Measurements from ENCODE around the gene NR3C1. TPM values are rescaled to one million over a fixed set of nuclear protein-coding genes. Genes with fewer than 3 reads are reported as not detected.
"Not testable (repeated sequence)": the region's sequence is repeated elsewhere in the genome, so short reads cannot be mapped to it uniquely, and the experiment has no call there.

Gene NR3C1
- total RNA-seq, 1 experiment from 2014 or later: 17.5 TPM

GRCh38 chr5:143328589-143329220, 74.8 kb downstream of the NR3C1 start:
- no peak for DNase-seq
- ChIA-PET POLR2A (no interaction called here), CTCF (no interaction called here)
- Histone ChIP-seq H3K36me3 (ENCODE audit: control insufficient read depth, insufficient read depth, low read length) (no peaks in the 10 kb centered on the region), H3K4me3 (ENCODE audit: low read depth, low read length) (no peak overlapping the region), H3K27me3 (replicated peaks; ENCODE audit: control insufficient read depth, insufficient read depth, low read length) (no peaks in the 10 kb centered on the region), H3K4me1 (no peaks in the 10 kb centered on the region), H3K9me3 (no peaks in the 10 kb centered on the region)
- intact Hi-C loops (cut with micrococcal nuclease; ENCODE audit: unreplicated experiment): no loop called here
- Mint-ChIP-seq H3K4me3 (ENCODE audit: unreplicated experiment) (no peak overlapping the region), H3K4me1 (ENCODE audit: low read depth, unreplicated experiment) (no peaks in the 10 kb centered on the region), H3K27me3 (ENCODE audit: insufficient read depth, unreplicated experiment) (no peaks in the 10 kb centered on the region), H3K27ac (ENCODE audit: unreplicated experiment) (no peak overlapping the region), H3K9me3 (ENCODE audit: unreplicated experiment) (no peaks in the 10 kb centered on the region), H3K36me3 (ENCODE audit: insufficient read depth, unreplicated experiment) (no peaks in the 10 kb centered on the region)
- no peak for TF ChIP-seq CTCF (IDR thresholded peaks at IDR 0.05; ENCODE audit: insufficient read depth in 1 of 2, low read depth in 1 of 2, low read length in 1 of 2, severe bottlenecking in 1 of 2, unreplicated experiment in 1 of 2)
- BruUV-seq (replicated peaks): no TSS peak

GRCh38 chr5:143325086-143325485, 78.4 kb downstream of the NR3C1 start:
- H3K4me3 Mint-ChIP-seq (ENCODE audit: unreplicated experiment); H3K36me3 Mint-ChIP-seq (ENCODE audit: insufficient read depth, unreplicated experiment); H3K9me3 ChIP-seq; H3K36me3 ChIP-seq (ENCODE audit: control insufficient read depth, insufficient read depth, low read length); H3K27ac Mint-ChIP-seq (ENCODE audit: unreplicated experiment); intact Hi-C loops (cut with micrococcal nuclease; ENCODE audit: unreplicated experiment); H3K4me3 ChIP-seq (ENCODE audit: low read depth, low read length); H3K27me3 Mint-ChIP-seq (ENCODE audit: insufficient read depth, unreplicated experiment); H3K9me3 Mint-ChIP-seq (ENCODE audit: unreplicated experiment); CTCF ChIA-PET; DNase-seq; POLR2A ChIA-PET; BruUV-seq (replicated peaks); H3K27me3 ChIP-seq (replicated peaks; ENCODE audit: control insufficient read depth, insufficient read depth, low read length): not testable (repeated sequence)
- H3K4me1 ChIP-seq: peaks cover 16% of the 10 kb centered on the region
- H3K4me1 Mint-ChIP-seq (ENCODE audit: low read depth, unreplicated experiment): peaks cover 13% of the 10 kb centered on the region

GRCh38 chr5:143322931-143323630, 80.4 kb downstream of the NR3C1 start:
- H3K9me3 ChIP-seq; BruUV-seq (replicated peaks); CTCF ChIA-PET; H3K27ac Mint-ChIP-seq (ENCODE audit: unreplicated experiment); H3K4me3 Mint-ChIP-seq (ENCODE audit: unreplicated experiment); H3K4me3 ChIP-seq (ENCODE audit: low read depth, low read length); POLR2A ChIA-PET; intact Hi-C loops (cut with micrococcal nuclease; ENCODE audit: unreplicated experiment); H3K36me3 Mint-ChIP-seq (ENCODE audit: insufficient read depth, unreplicated experiment); H3K9me3 Mint-ChIP-seq (ENCODE audit: unreplicated experiment); DNase-seq; H3K36me3 ChIP-seq (ENCODE audit: control insufficient read depth, insufficient read depth, low read length); H3K27me3 ChIP-seq (replicated peaks; ENCODE audit: control insufficient read depth, insufficient read depth, low read length); H3K27me3 Mint-ChIP-seq (ENCODE audit: insufficient read depth, unreplicated experiment): not testable (repeated sequence)
- peaks cover 14% of the 10 kb centered on the region for H3K4me1 Mint-ChIP-seq (ENCODE audit: low read depth, unreplicated experiment)
- peaks cover 20% of the 10 kb centered on the region for H3K4me1 ChIP-seq

GRCh38 chr5:143322176-143322575, 81.3 kb downstream of the NR3C1 start:
- Mint-ChIP-seq H3K27ac (ENCODE audit: unreplicated experiment) (no peak overlapping the region), H3K27me3 (ENCODE audit: insufficient read depth, unreplicated experiment) (no peaks in the 10 kb centered on the region), H3K4me3 (ENCODE audit: unreplicated experiment) (no peak overlapping the region), H3K4me1 (ENCODE audit: low read depth, unreplicated experiment) (peaks cover 14% of the 10 kb centered on the region), H3K36me3 (ENCODE audit: insufficient read depth, unreplicated experiment) (no peaks in the 10 kb centered on the region), H3K9me3 (ENCODE audit: unreplicated experiment) (no peaks in the 10 kb centered on the region)
- POLR2A ChIA-PET: no interaction called here
- no peaks in the 10 kb centered on the region for H3K9me3 ChIP-seq
- H3K4me3 ChIP-seq (ENCODE audit: low read depth, low read length): no peak overlapping the region
- peaks cover 24% of the 10 kb centered on the region for H3K4me1 ChIP-seq
- no peaks in the 10 kb centered on the region for H3K36me3 ChIP-seq (ENCODE audit: control insufficient read depth, insufficient read depth, low read length)
- TF ChIP-seq CTCF (IDR thresholded peaks at IDR 0.05; ENCODE audit: insufficient read depth in 1 of 2, low read depth in 1 of 2, low read length in 1 of 2, severe bottlenecking in 1 of 2, unreplicated experiment in 1 of 2): no peak
- DNase-seq: no peak
- BruUV-seq (replicated peaks): no TSS peak
- no peaks in the 10 kb centered on the region for H3K27me3 ChIP-seq (replicated peaks; ENCODE audit: control insufficient read depth, insufficient read depth, low read length)
- CTCF ChIA-PET: no interaction called here
- intact Hi-C loops (cut with micrococcal nuclease; ENCODE audit: unreplicated experiment): no loop called here
